ENCODE results near the gene RAMP3.

Gene RAMP3

DNA sequence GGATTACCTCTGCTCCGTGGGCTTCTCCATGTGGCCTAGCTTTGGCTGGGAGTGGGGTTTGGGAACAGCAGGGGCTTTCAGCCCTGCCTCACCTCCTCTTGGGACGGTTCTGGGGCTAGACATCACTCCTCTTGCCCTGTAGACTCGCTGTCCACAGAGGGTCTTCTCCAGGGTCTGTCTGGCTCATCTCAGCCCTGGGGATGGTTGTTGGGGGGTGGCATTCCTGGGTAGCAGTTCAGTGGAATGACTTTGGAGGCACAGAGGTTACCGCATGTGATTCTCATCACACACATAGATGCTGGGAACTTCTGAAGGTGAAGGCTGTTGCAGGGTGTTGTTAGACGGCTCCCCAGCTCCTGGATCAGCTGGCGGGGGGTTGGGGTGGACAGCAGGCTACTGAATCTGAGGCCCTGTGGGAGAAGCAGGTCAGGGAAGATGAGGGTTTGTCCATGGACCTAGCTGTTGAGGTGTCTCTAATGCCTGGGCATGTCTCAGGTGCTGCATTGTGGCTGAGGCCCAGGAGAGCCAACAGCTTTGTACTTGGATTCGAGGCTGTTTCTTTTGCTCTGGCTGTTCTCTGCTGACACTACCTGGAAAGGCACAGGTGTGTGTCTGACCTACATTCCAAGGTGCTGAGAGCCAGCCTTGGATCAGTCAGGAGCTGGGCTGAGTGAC, 23.8 kb downstream of the RAMP3 start:
- no peak for DNase-seq

DNA sequence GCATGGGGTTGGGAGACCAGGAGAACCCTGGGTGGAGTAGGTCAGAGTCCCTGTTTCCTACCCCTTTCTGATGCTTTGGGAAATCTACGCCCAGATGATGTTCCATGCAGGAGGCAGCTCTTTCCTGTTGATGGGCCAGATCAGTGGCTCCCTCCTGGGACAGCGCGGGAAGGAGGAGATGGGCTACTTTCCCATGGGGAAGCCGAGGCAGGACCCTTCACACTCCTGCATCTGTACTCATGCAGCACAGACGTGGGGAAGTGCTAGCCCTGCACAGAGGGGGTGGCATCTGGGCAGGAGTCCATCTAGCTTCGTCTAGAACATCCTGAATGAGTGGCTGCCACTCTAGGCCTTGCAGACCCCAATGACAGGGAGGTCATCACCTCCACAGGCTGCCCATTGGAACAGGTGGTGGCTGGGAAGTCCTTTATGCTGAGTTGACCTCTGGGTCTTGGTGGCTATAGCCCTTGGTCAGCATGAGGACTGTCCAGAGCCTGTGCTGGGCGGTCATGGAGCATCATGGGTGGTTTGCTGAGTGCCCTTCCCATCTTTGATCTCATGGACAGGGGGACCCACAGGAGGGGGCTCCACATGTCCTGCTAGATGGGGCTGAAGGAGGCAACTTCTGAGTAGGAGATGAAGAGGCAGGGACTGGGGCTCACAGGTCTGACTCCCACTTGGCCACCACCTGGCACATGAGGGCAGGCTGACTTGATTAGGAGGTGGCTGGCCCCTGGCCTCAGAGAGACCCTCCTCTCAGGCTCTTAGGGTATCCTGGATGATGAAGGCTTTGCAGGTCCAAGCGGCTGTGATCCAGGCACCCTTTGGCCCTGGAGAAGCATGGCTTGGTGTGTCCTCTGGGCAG, 24.6 kb downstream of the RAMP3 start:
- no peak for DNase-seq

DNA sequence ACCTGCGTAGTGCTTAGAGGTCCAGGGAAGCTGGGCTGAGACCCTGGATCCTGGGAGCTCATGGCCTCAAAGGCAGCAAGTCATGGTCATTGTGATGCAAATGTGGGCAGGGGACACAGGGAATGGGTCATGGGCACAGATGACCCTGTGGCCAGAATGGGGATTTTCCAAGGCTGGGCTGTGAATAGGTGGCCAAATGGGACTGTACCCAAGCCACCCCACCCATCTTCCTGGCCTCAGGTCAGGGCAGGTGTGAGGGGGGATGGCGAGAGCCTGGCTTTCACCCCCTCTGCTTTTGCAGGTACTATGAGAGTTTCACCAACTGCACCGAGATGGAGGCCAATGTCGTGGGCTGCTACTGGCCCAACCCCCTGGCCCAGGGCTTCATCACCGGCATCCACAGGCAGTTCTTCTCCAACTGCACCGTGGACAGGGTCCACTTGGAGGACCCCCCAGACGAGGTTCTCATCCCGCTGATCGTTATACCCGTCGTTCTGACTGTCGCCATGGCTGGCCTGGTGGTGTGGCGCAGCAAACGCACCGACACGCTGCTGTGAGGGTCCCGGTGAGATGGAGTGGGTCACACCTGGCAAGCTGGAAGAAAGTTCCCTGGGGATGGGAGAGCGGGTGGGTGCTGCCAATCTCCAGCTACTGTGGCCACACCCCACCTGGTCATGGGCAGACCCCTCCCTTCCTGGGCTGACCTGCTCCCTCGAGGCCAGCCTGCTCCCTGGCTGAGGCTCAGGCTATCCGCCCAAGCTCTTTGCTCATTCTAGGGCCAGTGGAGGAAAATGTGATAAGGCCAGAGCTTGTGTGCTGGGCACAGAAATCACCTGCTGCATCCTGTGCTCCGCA, 25.5 kb downstream of the RAMP3 start:
- no peak for DNase-seq

DNA sequence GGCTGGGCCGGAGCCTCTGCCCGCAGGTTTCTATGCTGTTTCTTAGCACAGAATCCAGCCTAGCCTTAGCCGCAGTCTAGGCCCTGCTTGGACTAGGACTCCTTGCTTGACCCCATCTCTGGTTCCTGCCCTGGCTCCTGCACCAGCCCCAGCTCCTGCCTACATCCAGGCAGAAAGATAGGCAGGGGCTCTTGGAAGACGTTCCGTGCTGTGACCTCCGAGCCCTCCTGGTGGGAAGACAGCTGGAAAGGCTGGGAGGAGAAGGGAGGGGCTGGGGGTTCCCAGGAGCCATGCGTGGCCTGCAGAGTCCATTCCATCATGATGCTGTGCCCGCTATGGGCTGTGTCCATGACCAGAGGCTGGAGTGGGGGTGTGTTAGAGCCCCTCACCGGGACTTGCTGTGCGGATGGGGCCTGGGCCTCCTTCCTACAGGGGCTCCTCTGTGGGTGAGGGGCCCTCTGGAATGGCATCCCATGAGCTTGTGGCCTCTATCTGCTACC, 26.2 kb downstream of the RAMP3 start:
- no peak for DNase-seq

DNA sequence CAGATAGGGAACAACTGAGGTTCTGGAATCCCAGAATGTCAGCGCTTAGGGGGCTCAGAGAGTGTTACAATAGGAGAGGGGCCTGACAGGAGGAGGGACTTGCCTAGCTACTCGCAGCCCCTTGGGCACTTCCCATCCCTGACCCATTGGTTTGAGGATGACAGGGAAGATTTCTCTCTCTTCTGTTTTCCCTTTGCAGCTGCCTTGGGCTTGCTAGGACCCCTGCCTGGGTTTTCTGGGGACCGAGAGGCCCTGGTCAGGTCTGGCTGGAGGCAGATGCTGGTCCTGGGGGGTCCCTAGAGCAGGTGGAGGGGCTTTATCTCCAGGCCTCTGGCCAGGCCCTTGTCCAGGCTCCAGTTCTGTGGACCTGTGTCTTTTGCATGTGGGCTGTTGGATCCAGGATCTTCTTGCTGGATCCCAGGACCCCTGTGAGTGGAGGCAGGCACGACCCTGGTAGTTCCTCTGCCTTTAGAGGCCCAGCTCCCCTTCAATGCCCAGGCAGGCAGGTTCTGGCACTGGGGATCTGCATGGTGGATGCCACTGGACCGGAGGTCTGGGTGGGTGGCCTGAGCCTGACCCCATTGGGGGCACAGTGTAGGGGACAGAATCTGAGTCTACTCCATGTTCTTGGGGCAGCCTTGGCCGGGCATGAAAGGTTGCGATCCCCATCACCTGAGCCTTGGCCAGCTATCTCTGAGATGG, 26.9 kb downstream of the RAMP3 start:
- DNase-seq, result no peak

DNA sequence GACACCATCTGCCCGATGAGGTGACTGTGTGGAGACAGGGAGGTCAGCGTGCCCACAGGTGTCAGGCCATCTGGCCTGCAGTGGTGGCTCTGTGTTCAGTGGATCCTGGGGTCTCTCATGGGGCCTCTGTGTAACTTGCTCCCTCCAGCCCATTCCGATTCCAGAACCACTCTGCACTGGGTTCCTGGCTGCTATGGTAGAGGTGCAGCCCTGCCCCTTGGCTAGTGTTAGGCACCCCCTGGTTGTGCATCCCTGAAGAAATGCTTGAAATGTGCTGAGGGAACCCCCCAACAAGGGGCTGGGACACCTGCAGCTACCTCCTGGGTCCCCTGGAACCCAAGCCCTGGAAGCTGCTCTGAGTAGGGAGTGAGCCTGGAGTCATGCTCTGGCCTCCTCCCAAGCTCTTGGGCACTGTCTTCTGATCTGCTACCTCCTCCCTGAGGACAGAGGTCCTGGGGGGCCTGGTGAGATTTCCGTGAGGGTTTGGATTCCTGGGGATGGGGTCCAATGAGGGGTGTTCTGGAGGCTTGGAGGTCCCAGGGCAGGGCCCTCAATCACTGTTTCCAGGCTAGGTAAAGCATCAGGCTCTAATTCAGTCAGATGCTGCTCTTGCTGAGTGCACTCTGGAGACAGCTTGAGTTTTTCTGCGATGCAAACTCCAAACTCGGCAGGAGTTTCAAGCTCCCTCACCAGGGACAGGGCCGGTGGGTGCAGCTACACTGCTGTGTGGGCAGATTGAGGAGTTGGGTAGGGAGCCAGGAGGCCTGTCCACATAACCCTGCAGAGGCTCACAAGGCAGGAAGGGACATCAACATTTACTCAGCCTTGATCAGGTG, 27.7 kb downstream of the RAMP3 start:
- DNase-seq, result no peak

DNA sequence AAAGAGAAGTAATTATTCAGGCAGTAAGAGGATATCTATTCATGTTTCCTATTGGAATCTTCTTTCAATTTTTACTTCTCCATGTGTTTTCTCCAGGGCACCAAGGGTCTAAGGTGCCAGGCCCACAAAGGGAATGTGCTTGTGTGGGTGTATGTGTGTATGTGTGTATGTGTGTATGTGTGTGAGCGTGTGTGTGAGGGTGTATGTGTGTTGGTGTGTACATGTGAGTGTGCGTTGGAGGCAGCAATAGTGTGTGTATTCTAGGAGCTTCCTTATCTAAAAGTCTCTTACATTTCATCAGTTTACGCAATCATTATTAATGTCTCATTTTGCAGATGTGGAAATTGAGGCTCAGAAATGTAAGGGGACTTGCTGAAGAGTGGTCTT, 28.3 kb downstream of the RAMP3 start:
- DNase-seq, result no peak

DNA sequence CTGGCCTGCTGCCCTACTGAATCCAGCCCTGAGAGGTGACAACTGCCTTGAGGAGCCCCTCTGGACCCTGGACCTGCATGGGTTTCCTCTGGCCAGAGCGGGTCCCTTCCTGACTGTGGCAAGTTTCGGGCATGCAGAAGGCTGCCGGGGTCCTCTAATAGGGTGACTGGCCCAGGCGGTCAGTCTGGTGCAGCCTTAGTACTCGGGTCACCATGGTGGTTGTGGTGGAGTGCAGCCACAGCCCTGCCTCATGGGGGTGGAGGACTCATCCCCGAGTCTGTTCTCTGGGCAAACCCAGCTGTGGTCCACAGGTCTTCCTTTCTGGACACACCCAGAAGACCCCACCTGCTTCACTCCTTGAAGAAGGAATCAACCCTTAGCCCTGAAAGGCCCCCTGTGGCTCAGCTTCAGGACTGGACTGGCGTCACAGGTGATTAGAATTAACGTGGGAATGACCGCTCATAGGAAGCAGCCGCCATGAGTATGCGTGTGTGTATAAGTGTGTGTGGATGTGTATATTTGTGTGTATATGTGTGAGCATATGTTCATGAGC, 28.7 kb downstream of the RAMP3 start:
- DNase-seq, result no peak

DNA sequence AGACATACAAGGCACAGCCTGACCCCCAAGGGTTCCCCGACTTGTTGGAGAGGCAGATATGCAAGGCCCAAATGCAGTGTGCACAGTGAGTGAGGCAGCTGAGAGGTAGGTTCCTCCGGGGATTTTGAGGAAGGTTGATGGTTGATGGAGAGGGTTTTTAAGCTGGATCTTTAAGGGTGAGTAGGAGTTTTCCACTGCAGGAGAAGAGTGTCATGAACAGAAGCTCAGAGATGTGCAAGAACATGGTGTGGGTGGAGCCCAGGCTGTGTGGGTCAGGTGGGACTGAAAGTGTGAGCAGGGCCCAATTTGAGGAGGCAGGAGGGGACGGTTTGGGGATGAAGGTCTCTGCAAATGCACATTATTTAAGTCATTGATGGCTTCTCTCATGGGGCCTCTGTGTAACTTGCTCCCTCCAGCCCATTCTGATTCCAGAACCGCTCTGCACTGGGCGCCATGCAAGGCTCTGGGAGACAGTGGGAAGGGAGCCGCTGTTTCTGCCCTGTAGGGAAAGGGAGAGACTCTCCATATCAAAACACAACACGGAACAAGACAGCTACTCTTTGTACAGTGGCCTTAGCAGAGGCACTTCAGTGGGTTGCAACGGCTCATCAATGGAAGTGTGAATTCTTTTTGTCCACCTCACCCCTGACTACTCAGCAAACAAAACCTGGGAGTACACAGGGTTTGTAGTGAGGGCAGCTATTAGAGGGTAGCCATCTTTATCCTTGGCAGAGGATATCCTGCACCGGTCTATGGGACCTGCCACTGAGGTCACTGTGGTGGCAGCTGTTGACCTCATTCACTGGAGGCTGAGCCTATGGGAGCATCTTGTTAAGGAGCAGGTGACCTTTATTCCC, 29.7 kb downstream of the RAMP3 start:
- no peak for DNase-seq

DNA sequence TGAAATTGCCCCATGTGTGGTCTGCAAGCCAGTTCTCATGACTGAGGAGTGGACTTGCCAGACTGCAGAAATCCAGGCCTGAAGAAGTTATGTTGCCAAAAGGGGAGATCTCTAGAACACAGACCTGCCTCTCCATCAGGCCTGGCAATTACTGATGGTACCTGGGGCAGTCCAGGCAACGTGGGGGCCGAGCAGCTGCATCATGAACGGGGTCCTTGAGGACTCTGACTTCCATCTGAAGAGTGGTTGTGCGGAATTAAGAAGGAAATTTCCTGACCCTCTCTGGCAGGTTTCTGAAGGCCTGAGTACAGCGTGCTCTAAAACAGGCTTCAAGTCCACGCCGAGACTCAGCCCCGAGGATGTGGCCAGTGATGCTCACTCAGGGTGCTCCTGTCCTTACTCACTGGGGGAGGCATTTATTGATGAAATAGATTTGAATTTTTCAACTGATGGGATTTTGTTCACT, 30.4 kb downstream of the RAMP3 start:
- no peak for DNase-seq

DNA sequence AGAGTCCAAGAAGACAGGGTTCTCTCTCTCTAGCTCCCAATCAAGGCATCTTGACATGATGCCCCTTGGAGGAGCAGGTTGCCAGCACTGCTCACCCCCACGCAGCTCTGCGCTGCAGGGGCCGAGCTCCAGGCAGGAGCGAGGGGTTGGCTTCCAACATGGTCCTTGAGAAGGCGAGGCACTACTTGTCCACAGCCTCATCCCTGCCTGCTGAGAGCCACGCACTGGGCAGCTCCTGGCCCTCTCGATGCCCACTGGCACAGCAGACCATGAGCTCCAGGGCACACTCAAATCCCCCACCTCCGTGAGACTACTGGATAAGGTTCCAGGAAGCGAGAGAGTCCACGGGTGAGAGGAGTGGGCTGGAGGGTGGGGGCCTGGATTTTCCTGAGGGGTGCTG, 31.1 kb downstream of the RAMP3 start:
- DNase-seq, result no peak

DNA sequence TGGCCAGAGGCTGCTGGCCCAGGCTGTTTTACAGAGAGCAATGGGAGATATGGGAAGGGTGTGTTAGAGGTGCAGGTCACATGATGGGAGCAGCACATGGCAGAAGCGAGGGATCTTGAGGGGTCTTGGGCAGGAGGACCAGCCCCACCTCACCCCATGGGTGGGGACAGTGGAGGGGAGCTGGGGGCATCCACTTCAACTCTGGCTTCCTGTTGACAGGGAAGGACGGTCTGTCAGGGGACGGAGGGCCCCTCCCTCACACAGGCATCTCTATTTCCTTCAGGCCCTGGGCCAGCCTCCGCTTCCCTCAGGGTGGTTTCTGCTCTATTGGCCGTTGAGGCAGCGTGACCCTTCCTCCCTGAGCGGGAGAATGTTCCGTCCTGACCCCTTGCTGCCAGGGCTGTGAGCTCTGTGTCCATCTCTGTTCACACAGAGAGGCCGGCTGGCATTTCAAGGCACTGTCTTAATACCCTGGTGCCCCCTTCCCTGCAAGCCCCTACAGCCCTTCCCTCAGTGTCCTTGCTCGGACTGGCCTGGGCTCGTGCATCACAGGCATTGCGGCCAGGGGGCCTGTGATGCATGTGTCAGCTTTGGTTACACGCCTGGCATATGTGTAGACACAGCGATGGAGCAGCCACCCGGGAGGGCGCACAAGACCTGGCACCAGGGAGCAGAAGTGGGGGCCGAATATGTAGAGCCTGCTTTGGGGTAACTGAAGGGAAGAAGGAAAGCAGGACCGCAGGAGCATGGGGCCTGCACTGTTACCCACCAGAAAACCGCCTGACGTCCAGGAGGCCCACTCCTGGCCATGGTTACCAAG, 31.8 kb downstream of the RAMP3 start:
- no peak for DNase-seq

DNA sequence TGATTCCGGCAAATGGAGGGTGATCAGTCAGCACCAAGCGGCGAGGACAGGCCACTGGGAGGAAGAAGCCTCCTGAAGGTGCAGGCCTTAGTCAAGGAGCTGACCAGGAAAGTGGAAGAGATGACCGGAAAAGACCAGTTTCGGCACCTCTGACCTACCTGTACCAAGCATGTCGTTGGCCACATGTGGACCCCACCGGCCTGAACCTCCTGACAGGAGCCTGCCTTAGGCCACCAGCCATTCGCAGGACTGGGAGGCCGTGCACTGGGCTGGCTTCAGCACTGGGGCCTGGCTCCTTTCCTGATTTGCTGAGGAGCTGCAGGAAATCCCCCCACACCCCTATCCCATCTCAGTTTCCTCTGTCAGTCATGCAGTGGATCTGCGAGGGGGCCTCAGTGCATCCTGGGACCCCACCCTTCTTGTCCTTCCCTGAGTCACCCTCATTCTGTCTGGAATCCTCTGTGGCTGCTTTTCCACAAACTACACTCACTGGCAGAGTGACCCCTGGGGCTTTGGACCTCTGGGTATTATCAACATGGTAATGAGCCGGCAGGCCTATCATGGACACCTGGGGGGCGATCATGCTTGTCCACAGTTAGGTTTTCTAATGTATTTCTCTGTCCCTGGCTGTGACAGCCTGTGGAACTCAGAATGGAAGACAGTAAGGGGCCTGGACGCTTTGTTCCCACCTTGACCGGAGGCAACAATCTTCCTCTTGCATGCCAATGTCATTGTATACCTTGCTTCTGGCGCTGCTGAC, 33.0 kb downstream of the RAMP3 start:
- DNase-seq, result no peak

DNA sequence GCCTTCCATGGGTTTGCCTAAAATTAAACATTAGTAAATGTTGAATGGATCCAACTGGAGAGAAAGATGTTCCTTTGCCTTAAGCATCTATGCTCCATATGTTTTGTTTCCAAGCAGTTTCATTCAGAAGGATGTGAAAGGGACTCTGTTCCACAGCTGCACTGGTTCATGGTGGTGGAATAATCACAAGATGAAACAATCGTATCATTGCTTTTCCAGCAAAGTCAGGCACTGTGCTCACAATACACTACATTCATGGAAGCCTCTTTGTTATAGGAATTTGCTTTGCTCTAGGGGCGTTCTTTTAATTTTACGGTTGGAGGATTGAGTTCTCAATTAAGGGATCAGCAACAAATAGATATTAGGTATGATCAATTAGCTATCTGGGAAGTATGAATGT, 33.8 kb downstream of the RAMP3 start:
- DNase-seq, result peak in 1 of 2 donors; percentile 86

DNA sequence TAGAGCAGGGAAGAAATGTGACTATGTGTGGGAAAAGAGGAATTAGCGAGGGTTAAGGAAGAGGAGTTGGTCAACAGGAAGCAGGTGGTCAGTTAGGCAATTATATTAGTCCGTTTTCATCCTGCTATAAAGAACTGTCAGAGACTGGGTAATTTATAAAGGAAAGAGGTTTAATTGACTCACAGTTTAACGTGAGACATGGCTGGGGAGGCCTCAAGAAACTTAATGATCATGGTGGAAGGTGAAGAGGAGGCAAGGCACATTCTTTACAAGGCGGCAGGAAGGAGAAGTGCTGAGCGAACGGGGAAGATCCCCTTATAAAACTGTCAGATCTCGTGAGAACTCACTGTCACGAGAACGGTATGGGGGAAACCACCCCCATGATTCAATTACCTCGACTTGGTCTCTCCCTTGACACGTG, 35.0 kb downstream of the RAMP3 start:
- DNase-seq, result no peak

DNA sequence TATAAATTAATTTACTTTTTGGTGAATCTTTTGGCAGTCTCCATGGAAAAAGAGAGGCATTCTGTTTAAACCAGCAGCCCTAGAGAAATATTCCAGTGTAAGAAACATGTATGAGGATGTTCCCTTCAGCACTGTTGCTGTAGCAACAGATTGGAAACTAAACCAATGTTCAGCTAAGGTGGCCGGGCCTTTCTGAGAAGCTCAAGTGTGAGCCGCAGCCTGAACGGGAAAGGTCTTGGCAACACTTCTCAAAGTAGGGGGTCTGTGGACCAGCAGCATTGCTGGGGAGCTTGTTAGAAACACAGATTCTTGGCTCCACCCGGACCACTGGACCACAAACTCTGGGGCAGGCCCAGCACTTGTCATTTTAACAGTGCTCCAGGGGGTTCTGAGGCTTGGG, 36.2 kb downstream of the RAMP3 start:
- DNase-seq, result no peak

DNA sequence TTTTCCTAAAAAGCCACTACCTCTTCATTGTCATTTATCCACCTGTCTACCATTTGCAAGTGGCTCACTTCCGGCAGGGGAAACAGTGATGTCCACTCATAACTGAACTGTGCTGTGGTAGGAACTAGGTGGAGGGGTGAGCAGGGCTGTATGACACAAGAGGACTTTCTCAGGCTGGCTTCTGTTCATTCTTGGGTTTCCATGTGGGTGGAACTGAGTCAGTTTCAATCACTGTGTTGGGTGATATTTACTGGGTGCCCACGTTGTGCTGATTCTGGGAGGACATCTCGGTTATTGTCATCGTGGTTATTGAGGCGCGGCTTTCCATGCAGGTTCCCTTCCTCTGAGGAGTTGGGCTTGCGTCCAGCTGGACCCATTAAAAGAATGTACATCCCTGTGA, 38.8 kb downstream of the RAMP3 start:
- DNase-seq, result no peak

DNA sequence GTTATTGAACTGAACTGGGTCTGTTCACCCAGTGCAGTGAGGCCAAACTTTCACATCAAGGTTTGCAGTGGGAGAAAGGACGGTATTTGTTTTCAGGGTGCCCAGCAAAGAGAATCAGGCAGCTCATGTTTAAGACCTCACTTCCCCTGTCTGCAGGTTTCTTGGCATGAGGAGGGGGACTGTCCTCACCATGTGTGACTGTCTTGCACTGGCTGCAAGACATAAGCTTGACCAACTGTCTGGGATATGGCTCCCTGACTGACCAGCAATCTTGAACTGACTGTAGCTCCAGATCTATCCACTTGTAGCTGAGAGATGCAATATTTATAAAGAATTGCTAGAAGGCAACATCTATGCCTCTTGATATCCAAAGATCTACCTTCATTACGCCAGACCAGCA, 39.9 kb downstream of the RAMP3 start:
- no peak for DNase-seq

DNA sequence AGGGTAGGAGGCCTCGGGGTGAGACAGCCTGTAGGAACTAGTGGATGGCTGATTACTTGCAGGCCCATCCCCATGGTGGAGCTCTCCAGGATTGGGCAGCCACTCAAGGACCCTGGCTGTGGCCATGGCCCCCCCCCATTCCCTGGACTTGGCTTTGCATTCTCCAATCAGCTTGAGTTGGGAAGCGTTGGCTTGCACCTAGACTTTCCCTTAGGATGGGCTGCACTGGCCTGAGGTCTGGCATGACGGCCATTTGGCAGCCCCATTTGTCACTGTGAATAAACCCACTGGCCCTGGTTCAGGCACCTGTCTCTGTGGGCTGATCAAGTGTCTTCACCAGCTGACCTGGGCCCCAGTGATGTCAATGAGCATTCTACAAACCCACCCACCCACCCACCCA, 41.4 kb downstream of the RAMP3 start:
- no peak for DNase-seq
